Heart right ventricle (tissue), 16 donors: ENCODE measurements around the gene ALX4. TPM values are rescaled to one million over a fixed set of nuclear protein-coding genes. Genes with fewer than 3 reads are reported as not detected.
A peak's percentile ranks its signal among the peaks of the same experiment; 100 is the strongest.

Source experiments
- ATAC-seq, 8 donors: fragments of 200-7000 bp; cut with Tn5 transposase; one replicate each; pipeline ENCODE4 v1.9.1; 2020; ENCODE audit warnings: mild to moderate bottlenecking in 8 of 8, moderate library complexity in 8 of 8, moderate number of reproducible peaks in 1 of 8
- DNase-seq, 2 donors: peaks; one replicate each; pipeline ENCODE4 v3.0.0-alpha.2; 2020
- H3K27ac ChIP-seq, 10 donors: fragments of 200-600 bp; sonication (generic) in 2 of 10; one replicate each; pipeline versions ENCODE4 v1.5.0 to v1.8.0; 2020 to 2022; ENCODE audit warnings: mild to moderate bottlenecking in 3 of 10
- H3K27me3 ChIP-seq, 7 donors: fragments of 200-600 bp; one replicate each; pipeline ENCODE4 v1.8.0; 2021 to 2022; ENCODE audit warnings: mild to moderate bottlenecking in 2 of 7
- H3K36me3 ChIP-seq, 9 donors: fragments of 200-600 bp; sonication (generic) in 1 of 9; one replicate each; pipeline versions ENCODE4 v1.5.0 to v1.8.0; 2020 to 2022; ENCODE audit warnings: mild to moderate bottlenecking in 2 of 9
- H3K4me1 ChIP-seq, 9 donors: fragments of 200-600 bp; sonication (generic) in 1 of 9; one replicate each; pipeline versions ENCODE4 v1.5.0 to v1.8.0; 2020 to 2022; ENCODE audit warnings: mild to moderate bottlenecking in 4 of 9
- H3K4me3 ChIP-seq, 10 donors: fragments of 200-600 bp; sonication (generic) in 2 of 10; one replicate each; pipeline versions ENCODE4 v1.5.0 to v1.8.0; 2020 to 2022; ENCODE audit warnings: mild to moderate bottlenecking in 7 of 10, moderate library complexity in 2 of 10
- H3K9me3 ChIP-seq, 11 donors: fragments of 200-600 bp in 10 of 11; sonication (generic) in 2 of 11; one replicate each; pipeline versions ENCODE4 v1.5.0 to v1.8.0; 2013 to 2022; ENCODE audit warnings: mild to moderate bottlenecking in 2 of 11, control low read depth in 1 of 11, moderate library complexity in 1 of 11
- CTCF ChIP-seq, 9 donors: fragments of 200-600 bp; sonication (generic) in 2 of 9; IDR thresholded peaks; one replicate each; pipeline versions ENCODE4 v1.5.0 to v1.8.0; 2021 to 2022; ENCODE audit warnings: antibody characterized with exemption in 9 of 9, mild to moderate bottlenecking in 5 of 9, moderate library complexity in 1 of 9
- WGBS, 2 donors: extraction: QIAGEN DNeasy Blood & Tissue Kit; methylation state at CpG; one replicate each; pipeline ENCODE4 v1.1.7; 2013; ENCODE audit warnings: inconsistent platforms in 1 of 2; 5-methylcytosine and 5-hydroxymethylcytosine counted together
- intact Hi-C, 10 donors: fragments of 100-400 bp; cut with DNase I; formaldehyde crosslinking; loops; one replicate each; pipeline versions ENCODE4 v1.11.1 to v1.14.2; 2022
- polyA plus RNA-seq, 2 donors: library from polyadenylated mRNA; stranded (reverse); fragments of 200-250 nt; gene quantifications; one replicate each; pipeline ENCODE4 v1.2.3, GENCODE V29; 2013
- total RNA-seq, 10 donors: library from RNA; stranded (reverse); fragmentation: NEBNext Ultra II Directional in 3 of 10; extraction: Animal tissue kit (Norgen Biotek cat#: 25700) in 3 of 10; gene quantifications; one replicate each; pipeline versions ENCODE4 v1.2.1 to v1.2.4, GENCODE V29; 2021 to 2023
- donor health status: Arrhythmogenic right ventricular cardiomyopathy.
- donor health status: ischemic (EF 13 %, LVEDD 7.1; RV severe dilation, severe dysfunction).
- donor health status: healthy with polysubstance abuse.
- donor health status: DM: no; HTN: yes; CAD: no.
- donor health status: DM: no; HTN: no; CAD: no.
- donor health status: ischemic (EF 25% LVEDD 6.9; RV normal size, moderate dysfunction).
- donor health status: ischemic (EF 25% LVEDD 5.7; RV mildly dilated, moderate dysfunction).
- donor health status: healthy.
- donor health status: DM: yes; HTN: yes; CAD: no.
- donor health status: Ischemic cardiomyopathy.
- donor health status: ischemic (EF 35%, LVEDD 5.7; RV mildly dilated, moderate dysfunction).
- donor health status: nonischemic (EF 11% LVEDD 7.7; RV severe dilation, severe dysfunction).
- donor health status: DM: yes; HTN: yes; CAD: no.
- donor health status: PGD.
- donor health status: ischemic (EF 29% LVEDD 5.4; RV normal size, mild dysfunction).
- donor health status: nonischemic (EF 23%, LVEDD 6.1; RV moderate dilation, normal function).

The ALX4 gene
- total and polyA plus RNA-seq, 12 donors: 0.01 to 0.07 (median 0.06) TPM; not detected in 5

- Histone ChIP-seq H3K27me3 (peaks cover 0 to 7% (median 0%) of the 10 kb centered on the region in 7 donors), H3K9me3 (no peaks in the 10 kb centered on the region), H3K4me1 (no peaks in the 10 kb centered on the region), H3K36me3 (no peaks in the 10 kb centered on the region), H3K27ac (no peak overlapping the region), H3K4me3 (no peak overlapping the region)
- 93 to 96% methylated on average over 5 of the region's 5 CpGs for WGBS, 2 donors
- no peak for ATAC-seq
- intact Hi-C loops: loop anchor here in 1 of 10 donors (10.0 kb wide), 1 partner anchor 128 kb away; no protein-coding TSS in a partner anchor
- no peak for DNase-seq
- no peak for TF ChIP-seq CTCF (IDR thresholded peaks at IDR 0.05)
Measured at GRCh38 chr11:44356351-44356750, 46.4 kb upstream of the ALX4 start.

- Histone ChIP-seq H3K36me3 (no peaks in the 10 kb centered on the region), H3K4me3 (no peak overlapping the region), H3K27ac (no peak overlapping the region), H3K27me3 (peaks cover 0 to 18% (median 0%) of the 10 kb centered on the region in 7 donors), H3K9me3 (no peaks in the 10 kb centered on the region), H3K4me1 (no peaks in the 10 kb centered on the region)
- peak in 4 of 9 donors; percentile 13 to 27 (median 20) for TF ChIP-seq CTCF (IDR thresholded peaks at IDR 0.05)
- intact Hi-C loops: loop anchor here in 2 of 10 donors (5.0 to 10.0 kb wide), 2 partner anchors 50 to 133 kb away; no protein-coding TSS in a partner anchor
- ATAC-seq: no peak
- WGBS, 2 donors: 67 to 72% methylated on average over 7 of the region's 7 CpGs
- no peak for DNase-seq
Measured at GRCh38 chr11:44351898-44352498, 42.1 kb upstream of the ALX4 start.

GRCh38 chr11:44351006-44351660 is 41.2 kb upstream of the ALX4 start:
- H3K9me3 ChIP-seq: no peaks in the 10 kb centered on the region
- no peak for ATAC-seq
- DNase-seq: no peak
- intact Hi-C loops: loop anchor here in 2 of 10 donors (5.0 to 10.0 kb wide), 2 partner anchors 49 to 134 kb away; no protein-coding TSS in a partner anchor
- no peaks in the 10 kb centered on the region for H3K36me3 ChIP-seq
- no peaks in the 10 kb centered on the region for H3K4me1 ChIP-seq
- no peak overlapping the region for H3K4me3 ChIP-seq
- no peak overlapping the region for H3K27ac ChIP-seq
- 82 to 88% methylated on average over 9 of the region's 9 CpGs for WGBS, 2 donors
- no peak for TF ChIP-seq CTCF (IDR thresholded peaks at IDR 0.05)
- peaks cover 0 to 23% (median 0%) of the 10 kb centered on the region in 7 donors for H3K27me3 ChIP-seq

GRCh38 chr11:44349328-44349727 is 39.4 kb upstream of the ALX4 start:
- ATAC-seq (no peak), DNase-seq (no peak)
- Histone ChIP-seq H3K27me3 (peaks cover 0 to 28% (median 0%) of the 10 kb centered on the region in 7 donors), H3K4me3 (no peak overlapping the region), H3K27ac (no peak overlapping the region), H3K9me3 (no peaks in the 10 kb centered on the region), H3K36me3 (no peaks in the 10 kb centered on the region), H3K4me1 (no peaks in the 10 kb centered on the region)
- intact Hi-C loops: no loop called here
- 77 to 79% methylated on average over 3 of the region's 3 CpGs for WGBS, 2 donors
- no peak for TF ChIP-seq CTCF (IDR thresholded peaks at IDR 0.05)
